Testis (tissue), 3 donors: ENCODE measurements around the gene S1PR4. TPM values are rescaled to one million over a fixed set of nuclear protein-coding genes. Genes with fewer than 3 reads are reported as not detected.

Source experiments
- DNase-seq: peaks from one replicate; pipeline ENCODE4 v3.0.0-alpha.2; 2019
- H3K27ac ChIP-seq, 2 donors: fragments of 200-600 bp; sonication (generic); one replicate each; pipeline ENCODE4 v1.5.1; 2019
- H3K27me3 ChIP-seq: fragments of 200-600 bp; sonication (generic); one replicate; pipeline ENCODE4 v1.5.1; 2019
- H3K36me3 ChIP-seq: fragments of 200-600 bp; sonication (generic); one replicate; pipeline ENCODE4 v1.5.1; 2017; ENCODE audit warnings: low read depth; ENCODE audit errors: missing control alignments
- H3K4me1 ChIP-seq: fragments of 200-600 bp; sonication (generic); one replicate; pipeline ENCODE4 v1.5.1; 2019
- H3K4me3 ChIP-seq, 2 donors: fragments of 200-600 bp; sonication (generic); one replicate each; pipeline ENCODE4 v1.5.1; 2017 to 2019
- H3K9me3 ChIP-seq: fragments of 200-600 bp; sonication (generic); one replicate; pipeline ENCODE4 v1.5.1; 2017
- POLR2A ChIP-seq: fragments of 450-650 bp; IDR thresholded peaks from one replicate; pipeline ENCODE4 v1.6.1; 2017; ENCODE audit warnings: antibody characterized with exemption, mild to moderate bottlenecking, moderate library complexity
- WGBS, 2 donors: methylation state at CpG; one replicate each; pipeline ENCODE4 v1.1.5; 2018; 5-methylcytosine and 5-hydroxymethylcytosine counted together
- intact Hi-C: fragments of 100-400 bp; cut with DNase I; formaldehyde crosslinking; loops from one replicate; pipeline ENCODE4 v1.15.1; 2023; ENCODE audit warnings: low total_unique reads
- polyA plus RNA-seq: library from polyadenylated mRNA; stranded (reverse); fragments of 350-450 nt; fragmentation: Illumina TruSeq; extraction: RNeasy Lipid Tissue Mini Kit (QIAGEN cat#74804); gene quantifications from one replicate; pipeline ENCODE4 v1.2.3, GENCODE V29; 2014; ENCODE audit warnings: low read depth, low replicate concordance; ENCODE audit not compliant: insufficient read depth
- total RNA-seq, 2 donors: library from RNA; depleted of rRNA; stranded (reverse); fragments of >200 nt; gene quantifications; one replicate each; pipeline ENCODE4 v1.2.3, GENCODE V29; 2016
- TF ChIP-seq, protein P1 (sequence below), 3 experiments: fragments of 450-650 bp in 2 of 3; fragments of 200-600 bp in 1 of 3; sonication (generic) in 1 of 3; IDR thresholded peaks; one replicate each; pipeline ENCODE4 v1.5.1; 2016 to 2019; ENCODE audit warnings: antibody characterized with exemption in 3 of 3, mild to moderate bottlenecking in 2 of 3, moderate library complexity in 1 of 3

S1PR4 gene
- total and polyA plus RNA-seq, 3 donors from 2014 or later, result 0.39 to 0.81 (median 0.61) TPM

DNA sequence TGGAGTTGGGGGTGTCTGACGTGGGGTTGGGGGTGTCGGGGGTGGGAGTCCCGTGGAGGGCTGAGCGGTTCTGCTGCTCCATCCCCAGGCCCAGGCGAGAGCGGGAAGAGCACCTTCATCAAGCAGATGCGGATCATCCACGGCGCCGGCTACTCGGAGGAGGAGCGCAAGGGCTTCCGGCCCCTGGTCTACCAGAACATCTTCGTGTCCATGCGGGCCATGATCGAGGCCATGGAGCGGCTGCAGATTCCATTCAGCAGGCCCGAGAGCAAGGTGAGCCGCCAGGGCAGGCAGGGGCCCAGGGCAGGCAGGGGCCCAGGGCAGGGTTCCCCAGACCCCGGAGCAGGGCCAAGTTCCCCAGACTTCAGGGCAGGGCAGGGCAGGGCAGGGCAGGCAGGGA, 30.1 kb upstream of the S1PR4 start:
- 76% methylated on average over 20 of the region's 20 CpGs; no CpG with 5 or more reads in 1 of the 2 donors for WGBS, 2 donors

DNA sequence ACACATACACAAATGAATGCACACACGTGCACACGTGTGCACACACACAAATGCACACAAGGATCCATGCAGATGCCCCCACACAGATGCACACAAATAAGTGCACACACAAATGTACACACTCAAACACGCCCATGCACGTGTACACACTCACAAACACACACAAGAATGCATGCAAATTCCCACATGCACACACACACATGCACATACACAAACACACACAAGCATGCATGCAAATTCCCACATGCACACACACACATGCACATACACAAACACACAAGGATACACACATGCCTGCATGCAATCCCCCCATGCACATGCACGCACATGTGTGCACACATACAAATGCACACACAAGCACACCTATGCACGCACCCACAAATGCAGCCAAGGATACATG, 29.5 kb upstream of the S1PR4 start:
- TF ChIP-seq, protein P1, sequence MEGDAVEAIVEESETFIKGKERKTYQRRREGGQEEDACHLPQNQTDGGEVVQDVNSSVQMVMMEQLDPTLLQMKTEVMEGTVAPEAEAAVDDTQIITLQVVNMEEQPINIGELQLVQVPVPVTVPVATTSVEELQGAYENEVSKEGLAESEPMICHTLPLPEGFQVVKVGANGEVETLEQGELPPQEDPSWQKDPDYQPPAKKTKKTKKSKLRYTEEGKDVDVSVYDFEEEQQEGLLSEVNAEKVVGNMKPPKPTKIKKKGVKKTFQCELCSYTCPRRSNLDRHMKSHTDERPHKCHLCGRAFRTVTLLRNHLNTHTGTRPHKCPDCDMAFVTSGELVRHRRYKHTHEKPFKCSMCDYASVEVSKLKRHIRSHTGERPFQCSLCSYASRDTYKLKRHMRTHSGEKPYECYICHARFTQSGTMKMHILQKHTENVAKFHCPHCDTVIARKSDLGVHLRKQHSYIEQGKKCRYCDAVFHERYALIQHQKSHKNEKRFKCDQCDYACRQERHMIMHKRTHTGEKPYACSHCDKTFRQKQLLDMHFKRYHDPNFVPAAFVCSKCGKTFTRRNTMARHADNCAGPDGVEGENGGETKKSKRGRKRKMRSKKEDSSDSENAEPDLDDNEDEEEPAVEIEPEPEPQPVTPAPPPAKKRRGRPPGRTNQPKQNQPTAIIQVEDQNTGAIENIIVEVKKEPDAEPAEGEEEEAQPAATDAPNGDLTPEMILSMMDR (IDR thresholded peaks at IDR 0.05), result no peak
- H3K4me3 ChIP-seq, result no peak overlapping the region
- no peaks in the 10 kb centered on the region for H3K36me3 ChIP-seq
- intact Hi-C loops, result no loop called here
- no peaks in the 10 kb centered on the region for H3K27me3 ChIP-seq
- DNase-seq, result no peak
- no peaks in the 10 kb centered on the region for H3K4me1 ChIP-seq
- WGBS, 2 donors, result 68 to 71% methylated on average over 6 of the region's 6 CpGs
- H3K27ac ChIP-seq, result no peak overlapping the region
- H3K9me3 ChIP-seq, result no peaks in the 10 kb centered on the region

More for the DNA sequence above, 30.1 kb upstream of the S1PR4 start:
- Histone ChIP-seq H3K27ac (no peak overlapping the region), H3K9me3 (no peaks in the 10 kb centered on the region), H3K36me3 (no peaks in the 10 kb centered on the region), H3K27me3 (no peaks in the 10 kb centered on the region), H3K4me1 (no peaks in the 10 kb centered on the region), H3K4me3 (no peak overlapping the region)
- intact Hi-C loops, result no loop called here
- TF ChIP-seq POLR2A, result no peak
- TF ChIP-seq, protein P1 (IDR thresholded peaks at IDR 0.05), result no peak
- no peak for DNase-seq

DNA sequence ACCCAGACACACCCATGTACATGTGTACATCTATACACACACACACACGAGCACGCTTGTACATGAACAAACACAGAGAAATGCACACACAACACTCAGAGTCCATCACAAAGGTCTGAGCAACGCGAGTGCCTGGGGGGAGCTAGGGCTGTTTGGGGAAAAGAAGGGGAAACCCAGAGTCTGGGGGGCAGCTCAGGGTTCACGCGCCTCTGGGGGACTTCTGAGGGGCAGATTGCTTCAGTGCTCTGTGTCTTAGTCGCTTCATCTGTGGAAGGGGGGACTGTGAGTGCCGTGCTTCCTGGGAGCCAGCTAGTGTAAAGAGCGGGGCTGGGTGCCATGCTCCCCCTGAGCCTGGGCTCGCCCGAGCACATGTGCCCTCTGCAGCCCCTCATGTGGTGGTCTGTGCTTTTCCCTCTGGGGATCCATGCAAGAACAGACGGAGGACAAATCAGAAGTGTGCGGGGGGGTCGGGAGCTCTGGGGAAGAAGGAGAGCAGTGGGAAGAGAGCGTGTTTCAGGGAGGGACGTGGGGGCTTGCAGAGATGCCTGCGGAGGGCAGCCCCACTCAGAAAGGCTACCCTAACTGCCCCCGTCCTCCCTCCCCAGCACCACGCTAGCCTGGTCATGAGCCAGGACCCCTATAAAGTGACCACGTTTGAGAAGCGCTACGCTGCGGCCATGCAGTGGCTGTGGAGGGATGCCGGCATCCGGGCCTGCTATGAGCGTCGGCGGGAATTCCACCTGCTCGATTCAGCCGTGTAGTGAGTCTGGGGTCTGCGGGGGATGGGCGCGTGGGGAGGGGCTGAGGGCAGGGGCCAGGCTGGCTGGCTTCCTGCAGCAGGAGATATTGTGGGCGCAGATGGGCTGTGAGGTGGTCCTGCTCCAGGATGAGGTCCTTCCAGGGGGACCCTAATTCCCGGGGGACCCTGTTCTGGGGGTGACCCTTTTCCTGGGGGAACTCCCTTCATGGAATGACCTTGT, 28.8 kb upstream of the S1PR4 start:
- H3K27ac ChIP-seq, result no peak overlapping the region
- H3K4me3 ChIP-seq, result no peak overlapping the region
- intact Hi-C loops, result no loop called here
- TF ChIP-seq, protein P1 (IDR thresholded peaks at IDR 0.05), result no peak
- no peak for TF ChIP-seq POLR2A
- no peaks in the 10 kb centered on the region for H3K27me3 ChIP-seq
- H3K4me1 ChIP-seq, result no peaks in the 10 kb centered on the region
- DNase-seq, result no peak
- H3K36me3 ChIP-seq, result no peaks in the 10 kb centered on the region
- H3K9me3 ChIP-seq, result no peaks in the 10 kb centered on the region
- 41% methylated on average over 33 to 35 of the region's 35 CpGs for WGBS, 2 donors

GRCh38 chr19:3150739-3151329, 27.7 kb upstream of the S1PR4 start:
- no peaks in the 10 kb centered on the region for H3K9me3 ChIP-seq
- H3K4me3 ChIP-seq, result no peak overlapping the region
- WGBS, 2 donors, result 56 to 83% methylated on average over 2 to 5 of the region's 5 CpGs
- H3K36me3 ChIP-seq, result no peaks in the 10 kb centered on the region
- no peaks in the 10 kb centered on the region for H3K27me3 ChIP-seq
- no peak for TF ChIP-seq POLR2A
- TF ChIP-seq, protein P1 (IDR thresholded peaks at IDR 0.05), result no peak
- intact Hi-C loops, result no loop called here
- H3K4me1 ChIP-seq, result no peaks in the 10 kb centered on the region
- no peak overlapping the region for H3K27ac ChIP-seq
- DNase-seq, result no peak
